ENCODE results near the gene C1QTNF3. TPM values are rescaled to one million over a fixed set of nuclear protein-coding genes. Genes with fewer than 3 reads are reported as not detected.
"Not testable (repeated sequence)": the region's sequence is repeated elsewhere in the genome, so short reads cannot be mapped to it uniquely, and the experiment has no call there.

The C1QTNF3 gene, protein sequence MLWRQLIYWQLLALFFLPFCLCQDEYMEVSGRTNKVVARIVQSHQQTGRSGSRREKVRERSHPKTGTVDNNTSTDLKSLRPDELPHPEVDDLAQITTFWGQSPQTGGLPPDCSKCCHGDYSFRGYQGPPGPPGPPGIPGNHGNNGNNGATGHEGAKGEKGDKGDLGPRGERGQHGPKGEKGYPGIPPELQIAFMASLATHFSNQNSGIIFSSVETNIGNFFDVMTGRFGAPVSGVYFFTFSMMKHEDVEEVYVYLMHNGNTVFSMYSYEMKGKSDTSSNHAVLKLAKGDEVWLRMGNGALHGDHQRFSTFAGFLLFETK
- 1 to 10 TPM; 3.8 to 5.6 TPM for total RNA-seq
- long read RNA-seq, partial matches to known transcripts: 0 of 4 reads
- long read RNA-seq, other reads (novel, unspliced or antisense): 2 of 4 reads

DNA sequence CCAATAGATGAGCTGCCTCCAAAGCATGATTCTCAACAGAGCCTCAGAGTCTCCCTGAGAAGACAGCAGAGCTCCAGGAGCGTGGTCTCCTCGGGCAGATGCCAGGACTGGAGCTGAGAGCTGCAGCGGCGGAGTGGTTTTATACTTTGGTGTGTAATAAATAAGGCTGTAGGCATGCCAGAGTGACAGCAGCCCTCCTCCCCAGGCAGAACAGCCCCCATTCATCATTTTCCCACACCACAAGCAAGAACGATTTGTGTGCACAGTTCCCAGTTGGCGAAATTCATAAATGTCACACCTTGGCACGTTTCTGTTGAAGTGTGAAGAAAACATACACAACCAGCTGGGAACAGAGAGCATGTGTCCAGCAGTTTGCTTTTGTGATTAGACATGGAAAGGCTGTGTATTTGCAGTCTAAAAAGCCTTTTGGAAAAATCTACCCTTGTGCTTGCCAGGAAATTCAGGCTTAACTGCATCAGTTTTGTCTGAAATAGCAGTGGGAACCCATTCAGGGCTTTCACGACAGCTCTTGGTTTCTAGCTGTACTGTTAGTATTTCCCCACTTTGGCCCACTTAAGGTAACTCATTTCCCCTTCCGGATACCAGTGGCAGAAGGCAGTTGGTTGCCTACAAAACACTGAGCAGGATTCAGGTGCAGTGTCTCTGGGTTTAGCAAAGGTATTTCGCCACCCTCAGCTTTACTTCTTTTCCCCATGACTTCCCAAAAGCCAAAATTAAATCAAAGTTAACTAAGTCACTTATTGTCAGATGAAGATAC, at the start of gene C1QTNF3:
C1QTNF3 (minus strand) TSS at position 115 of the 778 bp plus-strand sequence; CDS start at position 27, 88 bp downstream.
- no peak for ATAC-seq

DNA sequence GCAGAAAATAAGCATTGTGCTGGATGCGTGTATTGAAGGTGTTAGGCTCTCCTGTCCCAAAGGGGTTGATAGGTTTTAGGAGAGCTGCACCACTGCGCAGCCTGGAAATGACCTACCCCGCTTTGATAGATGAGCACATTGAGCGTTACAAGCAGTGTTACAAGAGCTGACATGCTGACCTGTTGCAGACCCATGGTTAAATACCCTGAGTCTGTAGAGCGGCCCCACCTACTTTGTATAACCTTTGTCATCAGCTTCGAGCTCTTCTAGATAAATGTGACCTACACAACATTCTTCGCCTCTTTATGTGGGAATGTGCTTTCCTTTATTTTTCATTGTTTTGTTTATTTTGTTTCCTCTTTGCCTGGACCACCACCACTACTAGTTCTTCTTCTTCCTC, 48.0 kb upstream of the C1QTNF3 start:
- intact Hi-C loops (cut with DNase I, micrococcal nuclease); ATAC-seq; DNase-seq: not testable (repeated sequence)

More for the DNA sequence above, at the start of gene C1QTNF3:
- intact Hi-C loops (cut with DNase I, micrococcal nuclease): no loop called here
- no peak for DNase-seq

DNA sequence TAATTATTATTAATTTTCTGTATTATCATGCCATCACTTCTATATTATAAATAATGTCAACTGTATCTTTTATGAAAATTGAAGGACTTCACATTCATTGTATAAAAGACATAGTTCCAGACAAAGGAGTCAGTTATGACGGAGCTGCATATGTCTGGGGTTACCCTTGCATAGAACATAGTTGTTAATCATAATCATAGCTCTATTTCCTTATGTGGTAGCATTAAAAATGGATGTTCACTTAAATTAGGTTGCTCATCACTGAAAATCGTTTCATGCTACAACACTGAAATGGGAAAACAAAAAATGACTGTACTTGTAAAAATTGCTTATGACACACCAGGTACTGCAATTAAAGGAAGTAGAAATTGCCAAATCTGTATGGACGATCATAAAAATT, 46.8 kb upstream of the C1QTNF3 start:
- intact Hi-C loops (cut with DNase I, micrococcal nuclease); ATAC-seq; DNase-seq: not testable (repeated sequence)

DNA sequence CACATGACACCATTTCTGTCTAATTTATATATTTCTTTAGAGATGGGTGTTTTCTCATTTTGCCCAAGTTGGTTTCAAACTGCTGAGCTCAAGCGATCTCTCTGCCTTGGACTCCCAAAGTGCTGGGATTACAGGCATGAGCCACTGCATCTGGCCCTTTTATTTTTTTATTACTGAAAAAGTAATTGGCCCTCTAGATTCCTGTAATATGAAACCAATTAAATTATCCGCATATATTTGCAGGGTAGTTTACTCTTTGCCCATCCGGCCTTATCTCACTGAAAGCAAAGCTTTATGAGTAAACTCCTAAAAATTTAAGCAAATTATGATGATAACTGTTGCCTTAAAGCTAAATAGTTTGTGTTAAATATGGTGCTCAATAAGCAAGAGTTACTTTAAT, 44.7 kb upstream of the C1QTNF3 start:
- DNase-seq; intact Hi-C loops (cut with DNase I, micrococcal nuclease); ATAC-seq: not testable (repeated sequence)

DNA sequence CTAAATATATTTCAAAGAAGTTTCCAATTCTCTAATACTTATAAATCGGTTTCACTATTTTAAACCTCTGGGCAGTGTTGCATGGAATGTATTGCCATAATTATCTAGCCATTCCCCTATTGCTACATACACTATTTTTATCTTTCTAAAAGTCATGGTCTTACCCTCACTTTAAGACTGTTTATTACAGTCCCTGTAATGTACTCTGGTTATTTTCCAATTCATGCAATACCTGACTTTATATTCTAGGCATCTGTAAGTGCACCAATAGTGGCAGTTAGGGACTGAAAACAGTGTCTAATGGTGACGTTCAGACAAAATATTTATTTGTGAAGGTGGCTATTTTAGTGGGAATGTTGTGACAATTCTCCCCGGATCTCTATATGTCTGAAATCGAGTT, 40.9 kb upstream of the C1QTNF3 start:
- ATAC-seq; DNase-seq; intact Hi-C loops (cut with DNase I, micrococcal nuclease): not testable (repeated sequence)

DNA sequence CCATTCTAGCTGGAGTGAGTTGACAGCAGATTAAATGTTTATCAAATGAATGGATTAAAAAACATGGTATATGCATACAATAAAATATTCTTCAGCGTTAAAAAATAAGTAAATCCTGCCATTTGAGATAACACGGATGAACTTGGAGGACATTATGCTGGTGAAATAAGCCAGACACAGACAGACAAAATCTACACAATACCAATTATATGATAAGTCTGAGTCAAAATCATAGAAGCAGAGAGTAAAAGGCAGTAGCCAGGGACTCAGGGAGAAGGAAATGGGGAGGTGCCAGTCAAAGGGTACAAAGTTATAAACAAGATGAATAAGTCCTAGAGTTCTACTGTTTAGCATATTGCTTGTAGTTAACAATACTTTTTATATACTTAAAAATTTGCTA, 36.5 kb upstream of the C1QTNF3 start:
- ATAC-seq; intact Hi-C loops (cut with DNase I, micrococcal nuclease); DNase-seq: not testable (repeated sequence)

DNA sequence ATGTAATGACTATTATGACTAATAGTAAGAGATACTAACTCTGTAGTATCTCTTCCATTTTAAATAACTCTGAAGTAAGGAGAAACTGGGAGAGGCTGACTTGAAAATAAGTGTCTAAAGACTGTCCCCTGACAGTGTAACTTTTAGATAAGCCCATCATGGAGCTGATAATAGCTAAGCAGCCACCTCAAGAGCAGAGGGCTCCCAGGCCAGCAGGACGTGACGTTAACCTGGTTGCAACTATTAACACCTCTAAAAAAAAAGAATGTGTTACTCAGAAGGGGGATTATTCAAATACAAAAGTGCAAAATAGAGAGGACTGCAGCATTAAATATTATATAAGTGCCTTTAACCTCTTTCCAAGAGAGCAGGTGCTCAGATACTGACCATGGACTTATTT, 34.6 kb upstream of the C1QTNF3 start:
- ATAC-seq; intact Hi-C loops (cut with DNase I, micrococcal nuclease); DNase-seq: not testable (repeated sequence)

DNA sequence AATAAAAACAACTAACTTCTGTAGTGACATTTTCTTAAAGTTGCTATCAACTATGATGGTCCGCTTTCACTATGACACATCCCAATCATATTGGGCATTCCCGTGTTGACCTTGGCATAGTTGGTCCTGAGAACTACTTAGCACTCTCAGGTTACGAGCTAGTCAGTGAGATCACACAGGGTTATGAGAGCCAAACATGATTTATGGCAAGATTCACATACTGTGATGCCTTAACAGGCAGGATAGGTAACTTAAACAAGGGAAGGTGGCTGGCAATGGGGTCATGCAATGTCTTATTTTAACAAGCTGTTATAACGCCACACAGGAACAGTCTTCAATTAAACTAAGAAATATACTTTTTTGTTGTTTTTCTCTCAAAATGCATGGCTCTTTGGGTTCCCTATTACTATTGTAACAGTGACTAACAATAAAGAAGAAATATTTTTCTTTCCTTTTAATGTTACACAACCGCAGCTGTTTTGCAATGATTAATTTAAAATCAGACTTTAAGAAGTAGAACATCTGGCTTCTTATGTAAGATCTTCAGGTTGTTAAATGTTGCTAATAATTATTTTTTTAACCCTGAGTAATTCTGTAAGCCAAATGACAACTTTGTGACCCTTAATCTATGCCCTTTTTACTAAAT, 33.8 kb upstream of the C1QTNF3 start:
- intact Hi-C loops (cut with DNase I, micrococcal nuclease); DNase-seq; ATAC-seq: not testable (repeated sequence)

DNA sequence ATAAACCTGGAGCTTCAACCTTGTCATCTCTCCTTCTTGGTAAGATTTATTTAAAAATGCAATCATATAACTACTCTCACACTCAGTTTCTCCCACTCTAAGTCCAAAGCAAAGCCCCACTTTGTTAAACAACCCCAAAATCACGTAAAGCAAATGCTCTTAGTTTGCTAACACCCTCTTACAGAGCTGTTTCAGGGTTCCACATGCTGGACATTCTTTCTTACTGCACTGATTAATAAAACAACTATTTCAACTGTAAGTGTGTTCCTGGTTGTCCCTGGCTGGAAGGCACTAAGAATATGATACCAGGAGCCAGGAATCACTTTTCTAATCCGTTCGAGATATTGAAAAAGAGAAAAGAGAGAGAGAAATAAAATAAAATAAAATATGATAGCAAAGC, 31.5 kb upstream of the C1QTNF3 start:
- ATAC-seq; DNase-seq; intact Hi-C loops (cut with DNase I, micrococcal nuclease): not testable (repeated sequence)

DNA sequence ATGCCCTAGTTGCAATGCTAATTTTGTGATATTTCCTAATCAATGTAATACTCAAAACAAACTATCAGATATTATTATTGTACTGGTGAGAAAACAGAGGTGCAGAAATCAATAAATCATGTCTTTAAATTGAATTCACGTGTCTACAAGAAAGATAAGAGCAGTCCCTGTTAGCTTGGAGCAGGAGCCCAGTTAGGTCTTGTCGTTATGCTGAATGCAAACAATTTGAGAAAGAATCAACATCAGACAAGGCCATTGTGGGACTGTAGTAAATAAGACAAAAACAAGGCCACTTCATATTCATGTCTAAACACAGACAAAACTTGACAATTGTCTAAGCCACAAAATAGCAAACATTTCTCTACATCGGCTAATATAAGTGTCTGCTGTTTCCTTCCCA, 31.1 kb upstream of the C1QTNF3 start:
- DNase-seq; intact Hi-C loops (cut with DNase I, micrococcal nuclease); ATAC-seq: not testable (repeated sequence)

DNA sequence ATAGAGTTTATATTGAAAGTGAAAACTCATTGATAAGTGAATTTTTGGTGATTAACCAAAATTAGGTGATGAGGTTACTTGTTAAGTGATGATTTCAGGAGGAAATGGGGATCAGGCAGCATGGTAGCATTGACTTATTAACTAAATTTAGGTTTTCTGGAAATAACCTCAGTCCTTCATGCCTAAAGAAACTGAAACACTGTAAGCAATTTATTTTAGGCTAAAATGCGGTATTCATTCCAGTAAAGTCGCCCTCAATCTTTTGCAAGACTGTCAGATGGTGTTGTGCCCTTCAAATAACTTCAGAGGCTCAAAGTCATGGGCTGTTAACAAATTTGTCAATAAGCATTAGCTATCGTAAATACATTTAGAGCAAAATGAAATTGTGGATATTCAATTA, 27.6 kb upstream of the C1QTNF3 start:
- intact Hi-C loops (cut with DNase I, micrococcal nuclease); DNase-seq; ATAC-seq: not testable (repeated sequence)

DNA sequence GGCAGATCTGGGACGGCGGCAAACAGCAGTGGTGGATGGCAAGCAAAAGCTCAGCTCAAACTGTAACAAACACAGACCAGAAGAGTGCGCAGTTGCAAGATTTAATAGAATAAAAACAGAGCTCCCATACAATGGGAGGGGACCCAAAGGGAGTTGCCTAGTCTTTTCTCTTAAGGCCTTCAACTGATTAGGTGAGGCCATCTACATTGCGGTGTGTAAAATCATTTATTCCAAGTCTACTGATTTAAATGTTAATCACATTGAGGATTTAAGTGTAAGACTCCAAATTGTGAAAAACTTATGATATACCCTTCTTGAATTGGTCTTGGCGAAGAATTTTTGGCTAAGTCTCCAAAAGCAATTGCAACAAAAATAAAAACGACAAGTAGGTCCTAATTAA, 21.6 kb upstream of the C1QTNF3 start:
- intact Hi-C loops (cut with DNase I, micrococcal nuclease): no loop called here
- ATAC-seq (no peak), DNase-seq (no peak)

DNA sequence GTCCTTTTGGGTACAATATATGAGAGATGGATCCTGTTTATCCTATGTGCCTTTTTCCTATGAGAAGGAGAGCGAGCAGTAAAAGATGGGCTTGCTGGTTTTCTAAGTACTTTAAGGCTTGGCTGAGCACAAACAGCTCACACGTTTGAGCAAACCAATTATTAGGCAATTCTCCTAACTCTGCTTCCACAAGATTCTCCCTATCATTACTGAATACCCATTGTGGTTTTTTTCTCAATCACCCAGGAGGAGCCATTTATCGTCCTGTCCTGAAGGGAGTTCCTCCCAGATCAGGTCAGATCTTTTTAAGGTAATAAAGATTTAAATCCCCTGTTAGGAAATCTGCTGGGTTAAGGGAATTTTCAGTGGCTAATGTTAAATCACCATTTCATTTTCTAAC, 19.4 kb upstream of the C1QTNF3 start:
- ATAC-seq (no peak), DNase-seq (no peak)
- intact Hi-C loops (cut with DNase I, micrococcal nuclease): no loop called here

DNA sequence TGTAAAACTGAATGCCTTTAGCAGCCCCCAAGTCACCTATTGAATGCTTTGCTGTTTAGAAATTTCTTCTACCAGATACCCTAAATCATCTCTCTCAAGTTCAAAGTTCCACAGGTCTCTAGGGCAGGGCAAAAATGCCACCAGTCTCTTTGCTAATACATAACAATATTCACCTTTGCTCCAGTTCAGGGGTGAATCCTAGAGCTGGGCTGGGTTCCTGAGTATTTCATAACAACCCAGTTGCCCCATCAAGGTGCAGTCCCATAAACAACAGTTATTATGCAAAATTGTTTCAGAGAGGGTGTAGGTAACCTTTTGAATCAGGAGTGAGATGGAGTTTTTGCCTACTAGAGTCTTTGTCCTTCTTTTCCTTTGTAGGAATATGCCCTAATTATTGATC, 19.0 kb upstream of the C1QTNF3 start:
- intact Hi-C loops (cut with DNase I, micrococcal nuclease): no loop called here
- DNase-seq (no peak), ATAC-seq (peak; percentile 75)

DNA sequence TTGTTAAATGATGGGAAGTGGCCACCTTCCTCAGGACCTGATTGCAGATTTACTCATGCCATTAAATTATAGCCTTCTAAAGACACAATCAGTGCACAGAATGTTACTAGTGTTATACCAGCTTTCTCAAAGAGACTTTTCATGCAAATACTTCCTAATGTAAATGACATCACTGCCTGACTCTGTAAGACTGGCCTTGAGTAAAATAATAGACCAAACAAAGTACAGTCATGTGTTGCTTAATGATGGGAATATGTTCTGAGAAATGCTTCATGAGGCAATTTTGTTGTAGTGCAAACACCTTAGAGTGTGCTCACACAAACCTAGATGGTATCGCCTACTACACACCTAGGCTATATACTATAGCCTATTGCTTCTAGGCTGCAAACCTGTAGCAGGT, 17.0 kb upstream of the C1QTNF3 start:
- intact Hi-C loops (cut with DNase I, micrococcal nuclease): no loop called here
- ATAC-seq: peak; percentile 37
- no peak for DNase-seq

DNA sequence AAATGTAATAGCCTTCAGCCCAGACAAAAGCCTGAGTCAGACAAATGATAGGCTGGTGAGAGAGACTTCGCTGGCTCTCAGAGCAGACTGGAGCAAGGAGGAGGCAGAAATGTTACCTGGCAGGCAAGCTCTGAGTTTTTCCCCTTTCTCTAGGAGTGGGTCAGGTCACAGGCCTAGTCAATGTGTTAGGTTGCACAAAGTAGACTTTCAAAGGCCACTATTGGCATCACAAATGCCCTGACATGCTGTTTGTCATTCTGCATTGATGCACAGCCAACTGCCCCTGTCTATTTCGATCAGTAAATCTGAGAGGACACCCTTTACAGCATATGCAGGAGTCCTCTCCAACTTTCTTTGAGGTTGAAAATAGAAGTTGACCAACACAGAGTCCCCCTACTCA, 15.5 kb upstream of the C1QTNF3 start:
- intact Hi-C loops (cut with DNase I, micrococcal nuclease): no loop called here
- DNase-seq (no peak), ATAC-seq (no peak)

DNA sequence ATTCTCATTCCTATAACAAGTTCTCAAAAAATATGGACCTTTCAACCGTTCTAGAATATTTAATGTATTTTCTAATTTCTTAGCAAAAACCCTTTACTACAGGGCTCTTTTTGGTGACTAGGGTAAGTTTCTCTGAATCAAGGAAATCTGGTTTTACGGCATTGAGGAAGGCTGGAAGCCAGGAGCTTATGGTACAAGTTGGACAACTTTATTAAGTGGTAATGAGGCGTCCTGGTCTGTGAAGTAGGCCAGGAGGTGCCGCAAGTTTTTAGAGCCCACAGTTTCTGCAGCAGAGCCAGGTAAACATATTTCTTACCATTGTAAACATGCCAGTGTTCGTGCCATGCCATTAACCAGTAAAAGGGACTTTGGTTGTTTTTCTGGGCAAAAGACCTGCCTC, 14.6 kb upstream of the C1QTNF3 start:
- DNase-seq (no peak), ATAC-seq (no peak)
- intact Hi-C loops (cut with DNase I, micrococcal nuclease): no loop called here

DNA sequence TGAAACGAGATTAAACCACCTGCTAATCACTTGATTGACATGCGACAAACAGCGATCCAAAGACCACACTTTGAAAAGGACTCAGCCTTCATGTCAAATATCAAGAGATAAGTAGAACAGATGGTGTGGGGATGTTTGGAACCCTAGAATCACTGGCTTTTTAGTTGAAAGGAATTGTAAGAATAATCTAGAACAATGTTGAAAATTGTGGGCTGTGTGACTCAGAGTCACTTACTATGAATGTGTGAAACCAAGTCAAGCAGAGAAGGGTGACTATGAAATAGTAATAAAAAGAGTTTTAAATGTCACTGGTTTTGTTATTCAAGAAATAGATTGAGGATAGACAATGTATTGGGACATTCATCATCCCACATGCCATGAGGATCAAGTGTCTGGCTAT, 14.1 kb upstream of the C1QTNF3 start:
- ATAC-seq (no peak), DNase-seq (no peak)
- intact Hi-C loops (cut with DNase I, micrococcal nuclease): no loop called here

DNA sequence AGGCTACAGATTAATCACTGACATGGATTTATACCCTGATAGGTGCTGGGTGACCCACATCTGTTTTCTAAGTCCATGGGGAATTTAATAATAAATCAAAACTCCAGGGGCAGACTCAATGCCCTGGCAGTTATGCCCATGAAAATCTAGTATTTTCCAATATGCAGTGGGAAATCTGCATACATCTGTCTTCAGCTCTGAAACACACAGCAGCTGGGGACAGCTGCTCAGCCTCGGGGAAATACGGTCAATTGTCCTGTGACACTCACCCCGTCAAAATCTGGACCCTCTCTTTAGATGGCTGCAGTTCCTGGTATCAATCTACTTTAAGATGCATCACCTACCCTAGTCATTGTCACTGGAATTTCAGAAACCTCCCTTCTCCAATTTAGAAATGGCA, 12.7 kb upstream of the C1QTNF3 start:
- DNase-seq: no peak
- no peak for ATAC-seq
- intact Hi-C loops (cut with DNase I, micrococcal nuclease): no loop called here

DNA sequence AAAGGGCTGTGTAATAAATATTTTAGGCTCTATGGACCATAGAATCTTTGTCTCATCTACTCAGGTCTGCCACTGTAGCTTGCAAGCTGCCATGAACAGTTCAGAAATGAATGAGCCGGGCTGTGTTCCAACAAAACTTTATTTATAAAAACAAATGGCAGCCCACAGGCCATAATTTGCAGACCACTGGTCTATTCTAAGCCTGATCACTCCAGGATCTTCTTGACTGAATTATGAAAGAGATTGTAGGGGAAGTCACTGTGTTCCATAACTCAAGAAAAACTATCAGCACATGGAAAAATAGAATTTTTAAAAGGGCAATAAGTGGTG, 11.4 kb upstream of the C1QTNF3 start:
- intact Hi-C loops (cut with DNase I, micrococcal nuclease): no loop called here
- no peak for ATAC-seq
- DNase-seq: no peak

Data from left colon (tissue), 2 donors.